Right lobe of liver (tissue), 6 donors: ENCODE measurements around the gene DNAJA2. TPM values are rescaled to one million over a fixed set of nuclear protein-coding genes. Genes with fewer than 3 reads are reported as not detected.

ENCODE experiments used
- ATAC-seq, 4 donors: fragments of 200-7000 bp; cut with Tn5 transposase; one replicate each; pipeline ENCODE4 v1.9.1; 2020; ENCODE audit warnings: mild to moderate bottlenecking in 4 of 4, moderate library complexity in 4 of 4
- DNase-seq, 3 donors: peaks; one replicate each; pipeline ENCODE4 v3.0.0-alpha.2; 2020
- H3K27ac ChIP-seq, 3 donors: fragments of 200-600 bp; one replicate each; pipeline ENCODE4 v1.8.0; 2022
- H3K27me3 ChIP-seq, 2 donors: fragments of 200-600 bp; one replicate each; pipeline ENCODE4 v1.8.0; 2022
- H3K36me3 ChIP-seq, 4 donors: fragments of 200-600 bp; sonication (generic) in 1 of 4; one replicate each; pipeline versions ENCODE4 v1.5.1 to v1.8.0; 2017 to 2022; ENCODE audit warnings: control low read depth in 1 of 4
- H3K4me1 ChIP-seq, 4 donors: fragments of 200-600 bp; sonication (generic) in 1 of 4; one replicate each; pipeline versions ENCODE4 v1.5.1 to v1.8.0; 2017 to 2022; ENCODE audit warnings: control low read depth in 1 of 4
- H3K4me3 ChIP-seq, 3 donors: fragments of 200-600 bp; one replicate each; pipeline ENCODE4 v1.8.0; 2022
- H3K9me3 ChIP-seq, 4 donors: fragments of 200-600 bp; sonication (generic) in 1 of 4; one replicate each; pipeline versions ENCODE4 v1.5.1 to v1.8.0; 2017 to 2022; ENCODE audit warnings: control low read depth in 1 of 4
- POLR2A ChIP-seq: fragments of 450-650 bp; IDR thresholded peaks from one replicate; pipeline ENCODE4 v1.6.1; 2017; ENCODE audit warnings: antibody characterized with exemption, mild to moderate bottlenecking
- WGBS: methylation state at CpG from one replicate; pipeline ENCODE4 v1.1.6; 2018; ENCODE audit warnings: low coverage, low lambda C conversion rate; ENCODE audit not compliant: insufficient coverage; ENCODE audit errors: missing lambda C conversion rate; 5-methylcytosine and 5-hydroxymethylcytosine counted together
- intact Hi-C, 2 donors: fragments of 100-400 bp; cut with DNase I; formaldehyde crosslinking; loops; one replicate each; pipeline versions ENCODE4 v1.11.2 to v1.14.1; 2022
- total RNA-seq, 6 experiments: library from RNA; depleted of rRNA in 2 of 6; stranded (reverse); fragments of >200 nt in 2 of 6; fragmentation: NEBNext Ultra II Directional in 3 of 6; extraction: Animal tissue kit (Norgen Biotek cat#: 25700) in 3 of 6; gene quantifications; one replicate each; pipeline versions ENCODE4 v1.1.0 to v1.2.4, GENCODE V29; 2016 to 2023
- TF ChIP-seq, protein P1 (sequence below), 4 donors: fragments of 200-600 bp in 3 of 4; fragments of 450-650 bp in 1 of 4; IDR thresholded peaks; one replicate each; pipeline versions ENCODE4 v1.5.1 to v1.8.0; 2016 to 2022; ENCODE audit warnings: antibody characterized with exemption in 4 of 4, mild to moderate bottlenecking in 2 of 4
- donor health status: DM: no; HTN: yes; CAD: no.
- donor health status: DM: no; HTN: no; CAD: no.
- donor health status: DM: no; HTN: no; CAD: no.
- donor health status: DM: no; HTN: yes; CAD: no.
- donor health status: DM: no; HTN: yes; CAD: no.

Gene DNAJA2
- total RNA-seq, 6 experiments from 2014 or later, result 25.3 to 38.3 (median 32.0) TPM

DNA sequence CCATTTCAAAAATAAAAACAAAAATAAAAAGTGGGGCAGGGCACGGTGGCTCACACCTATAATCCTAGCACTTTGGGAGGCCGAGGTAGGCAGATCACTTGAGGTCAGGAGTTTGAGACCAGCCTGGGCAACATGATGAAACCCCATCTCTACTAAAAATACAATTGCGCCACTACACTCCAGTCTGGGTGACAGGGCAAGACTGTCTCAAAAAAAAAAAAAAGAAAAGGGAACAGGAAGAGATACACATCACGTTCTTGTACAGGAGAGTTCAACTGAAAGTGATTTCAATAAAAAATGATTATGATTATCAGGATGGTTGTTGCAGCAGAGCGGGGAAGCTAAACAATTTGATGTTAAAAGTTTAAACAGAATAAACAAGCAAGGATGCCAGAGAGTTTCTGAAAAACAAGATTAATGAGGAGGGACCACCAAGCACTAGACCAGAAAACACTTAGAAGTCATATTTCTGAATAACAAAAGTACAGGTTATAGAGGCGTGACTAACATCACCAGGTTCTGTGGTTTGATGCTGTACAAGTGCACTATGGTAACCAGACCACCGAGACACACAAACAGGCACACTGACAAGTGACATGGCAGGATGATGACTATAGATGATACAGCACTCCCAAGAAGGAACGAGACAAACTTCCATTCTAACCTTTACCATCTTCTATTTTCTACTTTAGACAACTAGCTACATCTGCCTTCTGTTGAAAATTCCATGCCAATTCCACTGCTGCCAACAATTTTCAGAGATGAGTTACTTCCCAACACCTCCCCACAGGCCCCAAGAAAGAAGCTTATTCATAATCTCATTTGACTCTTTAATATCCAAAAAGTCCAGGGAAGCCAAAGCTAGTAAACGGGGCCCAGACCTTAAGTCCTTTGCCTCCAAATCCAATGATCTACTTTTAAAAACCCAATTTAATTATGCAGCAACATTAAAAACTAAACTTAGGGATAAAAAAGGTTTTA, 11.8 kb downstream of the DNAJA2 start:
- WGBS, result 82% methylated on average over 9 of the region's 9 CpGs
- ATAC-seq, result peak in 2 of 4 donors; percentile 26 to 33

DNA sequence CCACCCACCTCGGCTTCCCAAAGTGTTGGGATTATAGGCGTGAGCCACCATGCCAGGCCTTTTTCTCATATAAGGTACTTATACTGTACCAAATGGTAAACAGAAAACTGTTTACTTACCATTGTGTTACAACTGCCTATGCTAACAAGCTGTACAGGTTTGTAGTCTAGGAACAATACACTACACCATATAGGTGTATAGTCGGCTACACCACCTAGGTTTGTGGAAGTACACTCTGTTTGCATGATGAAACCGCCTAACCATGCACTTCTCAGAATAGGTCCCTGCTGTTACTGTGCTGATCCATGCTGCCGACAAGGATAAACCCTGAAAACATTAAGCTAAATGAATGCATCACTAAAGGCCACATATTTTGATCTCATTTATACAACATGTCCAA, 18.9 kb downstream of the DNAJA2 start:
- H3K36me3 ChIP-seq, result peaks cover 0 to 53% (median 20%) of the 10 kb centered on the region in 4 donors
- H3K9me3 ChIP-seq, result no peaks in the 10 kb centered on the region
- peak in 1 of 3 donors; percentile 4 for DNase-seq
- peaks cover 0 to 8% (median 0%) of the 10 kb centered on the region in 4 donors for H3K4me1 ChIP-seq
- H3K27ac ChIP-seq, result no peak overlapping the region
- intact Hi-C loops, result loop anchor here in 1 of 2 donors (10.0 kb wide), 1 partner anchor 60 kb away; no protein-coding TSS in a partner anchor
- ATAC-seq, result no peak
- no peaks in the 10 kb centered on the region for H3K27me3 ChIP-seq
- WGBS, result 96% methylated on average over 5 of the region's 5 CpGs
- TF ChIP-seq, protein P1, sequence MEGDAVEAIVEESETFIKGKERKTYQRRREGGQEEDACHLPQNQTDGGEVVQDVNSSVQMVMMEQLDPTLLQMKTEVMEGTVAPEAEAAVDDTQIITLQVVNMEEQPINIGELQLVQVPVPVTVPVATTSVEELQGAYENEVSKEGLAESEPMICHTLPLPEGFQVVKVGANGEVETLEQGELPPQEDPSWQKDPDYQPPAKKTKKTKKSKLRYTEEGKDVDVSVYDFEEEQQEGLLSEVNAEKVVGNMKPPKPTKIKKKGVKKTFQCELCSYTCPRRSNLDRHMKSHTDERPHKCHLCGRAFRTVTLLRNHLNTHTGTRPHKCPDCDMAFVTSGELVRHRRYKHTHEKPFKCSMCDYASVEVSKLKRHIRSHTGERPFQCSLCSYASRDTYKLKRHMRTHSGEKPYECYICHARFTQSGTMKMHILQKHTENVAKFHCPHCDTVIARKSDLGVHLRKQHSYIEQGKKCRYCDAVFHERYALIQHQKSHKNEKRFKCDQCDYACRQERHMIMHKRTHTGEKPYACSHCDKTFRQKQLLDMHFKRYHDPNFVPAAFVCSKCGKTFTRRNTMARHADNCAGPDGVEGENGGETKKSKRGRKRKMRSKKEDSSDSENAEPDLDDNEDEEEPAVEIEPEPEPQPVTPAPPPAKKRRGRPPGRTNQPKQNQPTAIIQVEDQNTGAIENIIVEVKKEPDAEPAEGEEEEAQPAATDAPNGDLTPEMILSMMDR (IDR thresholded peaks at IDR 0.05), result no peak
- TF ChIP-seq POLR2A, result no peak
- no peak overlapping the region for H3K4me3 ChIP-seq

More for the DNA sequence above, 11.8 kb downstream of the DNAJA2 start:
- H3K27me3 ChIP-seq, result no peaks in the 10 kb centered on the region
- TF ChIP-seq POLR2A, result no peak
- TF ChIP-seq, protein P1 (IDR thresholded peaks at IDR 0.05), result no peak
- H3K9me3 ChIP-seq, result no peaks in the 10 kb centered on the region
- H3K36me3 ChIP-seq, result peaks cover 18 to 96% (median 48%) of the 10 kb centered on the region in 4 donors
- intact Hi-C loops, result no loop called here
- no peak overlapping the region for H3K27ac ChIP-seq
- no peak for DNase-seq
- H3K4me3 ChIP-seq, result no peak overlapping the region
- H3K4me1 ChIP-seq, result no peaks in the 10 kb centered on the region

DNA sequence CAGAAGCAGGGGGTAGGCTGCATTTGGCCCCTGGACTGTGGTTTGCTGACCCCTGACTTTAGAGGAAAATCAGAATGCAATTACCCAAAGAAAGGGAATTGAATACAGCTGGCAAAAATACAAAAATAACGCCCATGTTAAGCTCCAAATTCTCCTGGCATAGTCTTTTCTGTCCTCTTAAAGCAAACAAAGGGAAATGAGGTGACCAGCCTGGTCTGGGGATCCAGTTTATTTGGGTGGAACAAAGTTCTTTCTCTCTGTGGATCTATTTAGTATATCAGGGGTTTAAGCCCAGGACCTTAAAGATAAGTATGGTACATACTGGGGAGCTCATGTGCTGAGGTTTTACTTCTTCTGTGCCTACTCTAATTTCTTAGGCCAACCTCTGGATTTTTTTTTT, 23.5 kb downstream of the DNAJA2 start:
- intact Hi-C loops, result loop anchor here in 1 of 2 donors (10.0 kb wide), 1 partner anchor 65 kb away; no protein-coding TSS in a partner anchor
- H3K27ac ChIP-seq, result peak overlapping the region in 1 of 3 donors; percentile 12
- H3K36me3 ChIP-seq, result peaks cover 0 to 7% (median 0%) of the 10 kb centered on the region in 4 donors
- ATAC-seq, result peak; percentile 46 to 74 (median 71)
- TF ChIP-seq, protein P1 (IDR thresholded peaks at IDR 0.05), result no peak
- TF ChIP-seq POLR2A, result no peak
- peak in 1 of 3 donors; percentile 16 for DNase-seq
- no peaks in the 10 kb centered on the region for H3K27me3 ChIP-seq
- peaks cover 0 to 18% (median 0%) of the 10 kb centered on the region in 4 donors for H3K4me1 ChIP-seq
- 14% methylated on average over 1 of the region's 1 CpG for WGBS
- H3K4me3 ChIP-seq, result no peak overlapping the region
- H3K9me3 ChIP-seq, result no peaks in the 10 kb centered on the region

DNA sequence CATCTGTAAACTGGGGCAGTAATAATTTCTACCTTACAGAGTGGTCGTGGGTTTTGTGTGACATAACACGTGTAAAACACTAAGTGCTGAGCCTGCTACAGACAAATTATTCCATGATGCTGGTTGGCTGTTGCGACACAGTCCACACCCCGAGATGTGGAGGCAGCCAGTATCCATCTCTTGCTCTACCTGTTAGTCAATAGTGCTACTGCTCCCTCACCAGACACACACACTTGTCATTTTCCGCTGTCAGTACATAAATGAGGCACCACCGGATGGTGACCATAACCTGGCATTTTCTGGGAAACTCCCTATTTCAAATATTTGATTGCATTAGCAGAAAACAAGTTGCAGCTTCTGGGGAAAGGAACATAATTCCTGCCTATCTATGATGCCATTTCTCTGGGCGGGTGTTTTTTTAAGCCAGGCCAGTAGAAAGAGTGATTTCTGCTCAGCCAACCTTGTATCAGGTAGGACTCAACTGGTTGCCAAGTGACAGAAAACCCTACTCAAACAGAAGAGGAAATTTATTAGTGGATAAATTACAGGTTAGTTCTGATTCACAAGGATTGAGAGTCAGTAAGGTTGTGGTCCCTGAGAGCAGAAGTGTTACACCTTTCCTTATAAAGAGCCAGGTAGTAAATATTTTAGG, 24.1 kb downstream of the DNAJA2 start:
- TF ChIP-seq POLR2A, result no peak
- TF ChIP-seq, protein P1 (IDR thresholded peaks at IDR 0.05), result no peak
- H3K9me3 ChIP-seq, result no peaks in the 10 kb centered on the region
- ATAC-seq (peak; percentile 21 to 68 (median 31)), DNase-seq (peak in 1 of 3 donors; percentile 37)
- peaks cover 0 to under 1% (median 0%) of the 10 kb centered on the region in 4 donors for H3K36me3 ChIP-seq
- no peaks in the 10 kb centered on the region for H3K27me3 ChIP-seq
- WGBS, result 36% methylated on average over 5 of the region's 7 CpGs
- peak overlapping the region in 1 of 3 donors; percentile 12 for H3K27ac ChIP-seq
- intact Hi-C loops, result no loop called here
- H3K4me3 ChIP-seq, result no peak overlapping the region
- H3K4me1 ChIP-seq, result peaks cover 0 to 18% (median 0%) of the 10 kb centered on the region in 4 donors
